Fibroblast of gingiva (primary cell): Measurements from ENCODE around the gene COQ2.
"Not testable (repeated sequence)": the region's sequence is repeated elsewhere in the genome, so short reads cannot be mapped to it uniquely, and the experiment has no call there.

ENCODE experiments used
- DNase-seq: peaks from one replicate; pipeline ENCODE4 v3.0.0-alpha.2; 2011; ENCODE audit warnings: low read depth

COQ2 gene, protein sequence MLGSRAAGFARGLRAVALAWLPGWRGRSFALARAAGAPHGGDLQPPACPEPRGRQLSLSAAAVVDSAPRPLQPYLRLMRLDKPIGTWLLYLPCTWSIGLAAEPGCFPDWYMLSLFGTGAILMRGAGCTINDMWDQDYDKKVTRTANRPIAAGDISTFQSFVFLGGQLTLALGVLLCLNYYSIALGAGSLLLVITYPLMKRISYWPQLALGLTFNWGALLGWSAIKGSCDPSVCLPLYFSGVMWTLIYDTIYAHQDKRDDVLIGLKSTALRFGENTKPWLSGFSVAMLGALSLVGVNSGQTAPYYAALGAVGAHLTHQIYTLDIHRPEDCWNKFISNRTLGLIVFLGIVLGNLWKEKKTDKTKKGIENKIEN

DNA sequence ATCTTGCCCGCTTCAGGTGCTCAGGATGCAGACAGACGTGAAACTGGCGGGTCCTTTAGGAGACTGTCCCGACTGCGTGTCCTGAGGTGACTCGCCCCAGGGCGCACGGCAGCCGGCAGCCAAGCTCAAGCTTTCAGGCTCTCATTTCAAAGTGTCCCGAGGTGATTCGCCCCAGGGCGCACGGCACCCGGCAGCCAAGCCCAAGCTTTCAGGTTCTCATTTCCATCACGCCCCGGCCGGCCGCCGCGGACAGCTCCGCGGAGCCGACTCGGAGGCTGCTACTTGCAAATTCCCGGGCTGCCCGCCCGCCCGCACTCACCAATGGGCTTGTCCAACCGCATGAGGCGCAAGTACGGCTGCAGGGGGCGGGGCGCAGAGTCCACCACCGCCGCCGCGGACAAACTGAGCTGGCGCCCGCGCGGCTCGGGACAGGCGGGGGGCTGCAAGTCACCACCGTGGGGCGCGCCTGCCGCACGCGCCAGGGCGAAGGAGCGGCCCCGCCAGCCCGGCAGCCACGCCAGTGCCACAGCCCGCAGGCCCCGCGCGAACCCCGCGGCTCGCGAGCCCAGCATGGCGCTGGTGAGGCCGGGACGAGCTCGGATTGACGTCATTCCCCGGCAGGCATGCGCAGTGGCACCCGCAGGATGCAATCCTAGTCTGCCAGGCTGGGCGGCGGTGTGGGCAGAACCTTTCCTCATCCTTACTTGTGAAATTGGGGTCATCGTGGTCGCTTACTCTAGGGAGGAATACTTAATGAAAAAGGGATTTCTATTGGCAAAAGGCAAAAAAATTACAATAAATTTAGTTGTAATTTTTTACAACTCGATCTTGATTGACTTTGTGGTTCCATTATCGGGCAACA, at the start of gene COQ2:
COQ2 (minus strand) TSS at position 606 of the 862 bp plus-strand sequence; CDS start at position 572, 34 bp downstream.
- DNase-seq, result peak; percentile 97

DNA sequence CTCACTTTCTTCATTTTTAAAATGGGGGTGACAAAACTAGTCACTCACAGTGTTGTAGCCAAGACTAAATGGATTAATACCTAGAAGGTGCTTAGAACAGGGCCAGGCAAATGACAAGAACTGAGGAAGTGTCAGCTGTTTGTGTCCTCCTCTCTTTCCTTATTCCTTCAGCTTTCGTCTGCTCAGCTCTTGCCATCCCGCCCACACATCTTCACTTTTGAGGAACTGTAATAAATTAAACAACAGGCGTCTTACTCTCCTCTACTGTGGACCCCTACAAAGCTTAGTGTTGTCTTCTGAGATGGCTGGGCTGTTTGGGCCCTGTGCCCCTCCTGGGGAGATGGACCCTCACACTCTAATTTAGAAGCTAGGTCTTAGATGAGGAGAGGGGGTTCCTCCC, 47.4 kb upstream of the COQ2 start:
- DNase-seq, result no peak

DNA sequence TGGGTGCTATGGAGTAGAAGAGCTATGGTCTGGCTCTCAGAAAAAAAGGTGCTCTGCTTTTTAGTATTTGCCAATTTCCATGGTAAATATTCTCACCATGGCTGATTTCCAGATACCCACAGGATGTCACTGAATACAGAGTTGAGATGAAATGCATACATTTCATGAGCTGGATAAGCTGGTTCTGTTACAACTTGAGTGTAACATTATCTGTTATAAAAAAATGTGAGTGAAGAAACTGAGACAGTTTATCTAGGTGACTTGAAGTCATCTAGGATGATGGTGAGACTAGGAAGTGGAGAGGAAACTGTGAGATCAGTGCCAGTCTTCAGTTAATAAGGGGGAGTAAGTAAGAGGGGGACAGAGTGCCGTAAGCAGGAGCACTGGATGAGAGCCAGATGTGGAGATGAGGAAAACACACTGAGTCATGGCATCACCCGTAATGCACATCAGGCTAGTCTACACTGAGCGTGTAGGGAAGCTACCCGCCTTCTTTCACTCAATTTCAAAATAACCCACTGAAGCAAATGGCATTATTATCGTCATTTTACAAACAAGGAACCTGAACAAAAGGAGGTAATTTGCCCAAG, 45.0 kb upstream of the COQ2 start:
- peak; percentile 3 for DNase-seq

DNA sequence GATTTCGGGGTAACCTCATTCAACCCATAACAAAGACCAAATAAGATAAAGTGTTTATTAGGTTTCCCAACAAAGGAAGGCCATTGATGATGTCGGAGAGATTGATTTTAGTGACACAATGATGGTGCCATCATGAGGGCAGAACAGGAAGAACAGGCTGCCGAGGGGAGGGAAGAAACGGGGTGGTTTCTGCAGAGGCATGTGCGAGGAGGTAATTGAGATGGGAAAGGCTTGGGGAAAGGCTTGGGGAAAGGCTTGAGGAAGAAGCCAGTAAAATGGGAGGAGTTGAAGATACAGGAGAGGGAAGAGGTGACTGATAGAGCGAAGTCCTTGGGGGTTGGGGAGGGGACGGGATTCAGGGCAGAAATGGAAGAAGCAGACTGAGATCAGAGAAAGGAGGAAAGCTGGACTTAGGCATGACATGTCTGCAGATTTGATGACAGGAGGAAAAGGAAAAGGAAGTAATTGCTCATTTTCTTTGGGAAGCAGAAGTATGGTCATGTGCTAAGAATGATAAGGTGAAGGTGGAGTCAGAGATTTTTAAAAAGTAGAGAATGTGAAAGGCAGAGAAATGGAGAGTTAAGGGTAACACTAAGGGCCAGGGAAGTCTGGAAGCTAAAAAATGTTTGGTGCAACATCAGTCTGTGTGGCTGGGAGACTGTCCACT, 44.1 kb upstream of the COQ2 start:
- DNase-seq, result no peak

DNA sequence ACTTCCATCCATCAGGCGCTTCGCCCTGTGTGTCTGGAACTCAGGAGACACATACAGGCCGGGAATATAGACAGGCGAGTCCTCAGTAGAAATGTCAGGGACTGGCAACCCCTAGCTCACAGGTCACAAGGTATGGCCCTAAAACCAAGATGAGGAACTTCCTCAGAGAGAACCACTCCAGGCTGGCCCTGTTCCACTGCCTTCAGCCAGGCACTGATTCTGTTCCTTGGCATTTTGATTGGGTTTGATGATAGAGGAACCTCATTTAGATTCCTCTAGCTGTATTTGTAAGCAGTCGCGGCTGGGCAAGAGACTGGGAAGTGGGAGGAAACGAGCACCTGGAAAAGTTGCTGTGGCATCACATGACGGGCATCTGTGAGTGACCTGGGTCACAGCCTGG, 41.9 kb upstream of the COQ2 start:
- no peak for DNase-seq

DNA sequence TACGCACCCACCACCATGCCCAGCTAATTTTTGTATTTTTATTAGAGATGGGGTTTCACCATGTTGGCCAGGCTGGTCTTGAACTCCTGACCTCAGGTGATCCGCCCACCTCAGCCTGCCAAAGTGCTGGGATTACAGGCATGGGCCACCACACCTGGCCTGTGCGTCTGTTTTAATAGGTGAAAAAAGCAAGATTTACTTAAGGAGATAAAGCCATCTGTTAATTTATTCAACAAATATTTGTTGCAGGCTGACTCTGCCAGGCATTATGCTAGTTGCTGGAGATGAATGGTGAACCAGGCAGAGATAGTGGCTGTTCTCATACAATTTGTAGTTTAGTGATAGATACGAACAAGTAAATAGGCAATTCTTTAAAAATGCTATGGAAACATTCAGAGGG, 40.7 kb upstream of the COQ2 start:
- DNase-seq, result not testable (repeated sequence)

DNA sequence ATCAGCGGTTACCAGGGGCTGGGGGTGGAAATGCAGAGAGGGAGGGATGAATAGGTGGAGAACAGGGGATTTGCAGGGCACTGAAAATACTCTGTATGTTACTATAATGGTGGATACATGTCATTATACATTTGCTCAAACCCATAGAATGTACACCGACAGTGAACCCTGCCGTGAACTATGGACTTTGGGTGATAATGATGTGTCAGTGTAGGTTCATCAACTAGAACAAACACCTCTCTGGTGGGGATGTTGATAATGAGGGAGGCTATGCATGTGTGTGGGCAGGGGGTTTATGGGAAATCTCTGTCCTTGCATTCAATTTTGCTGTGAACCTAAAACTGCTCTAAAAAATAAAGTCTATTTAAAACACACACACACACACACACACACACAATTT, 38.5 kb upstream of the COQ2 start:
- no peak for DNase-seq

DNA sequence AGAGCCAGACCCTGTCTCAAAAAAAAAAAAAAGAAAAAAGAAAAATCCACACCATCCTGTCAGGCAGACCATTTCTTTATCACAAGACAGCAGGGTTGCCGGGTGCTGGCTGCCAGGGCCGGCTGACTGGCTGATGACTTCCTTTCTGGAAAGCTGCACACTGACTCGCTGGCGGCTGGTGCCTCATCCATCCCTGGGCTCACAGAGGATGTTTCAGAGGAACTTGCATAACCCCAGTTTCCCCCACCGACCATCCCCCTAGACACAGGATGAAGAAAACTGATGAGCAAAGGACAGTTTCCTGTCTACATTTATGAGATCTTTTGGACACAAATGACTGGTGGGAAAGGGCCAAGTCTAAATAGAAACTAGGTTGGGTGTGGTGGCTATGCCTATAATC, 36.0 kb upstream of the COQ2 start:
- peak; percentile 13 for DNase-seq

DNA sequence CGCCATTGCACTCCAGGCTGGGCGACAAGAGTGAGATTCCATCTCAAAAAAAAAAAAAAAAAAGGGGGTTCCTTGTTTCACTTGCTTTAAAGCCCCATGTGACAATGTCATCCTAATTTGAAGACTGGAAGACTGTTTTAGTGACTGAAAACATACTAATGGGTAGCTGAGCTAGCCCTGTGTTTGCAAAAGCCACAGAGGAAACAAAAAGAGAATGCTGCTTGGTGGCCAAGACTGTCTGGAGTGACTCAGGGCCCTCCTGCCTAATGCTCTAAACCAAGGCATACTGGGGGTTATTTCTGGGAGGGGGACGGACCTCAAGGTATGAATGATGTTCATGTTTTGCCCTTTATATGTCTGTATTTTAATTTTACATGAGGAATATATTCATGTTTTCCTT, 34.1 kb upstream of the COQ2 start:
- DNase-seq, result no peak

DNA sequence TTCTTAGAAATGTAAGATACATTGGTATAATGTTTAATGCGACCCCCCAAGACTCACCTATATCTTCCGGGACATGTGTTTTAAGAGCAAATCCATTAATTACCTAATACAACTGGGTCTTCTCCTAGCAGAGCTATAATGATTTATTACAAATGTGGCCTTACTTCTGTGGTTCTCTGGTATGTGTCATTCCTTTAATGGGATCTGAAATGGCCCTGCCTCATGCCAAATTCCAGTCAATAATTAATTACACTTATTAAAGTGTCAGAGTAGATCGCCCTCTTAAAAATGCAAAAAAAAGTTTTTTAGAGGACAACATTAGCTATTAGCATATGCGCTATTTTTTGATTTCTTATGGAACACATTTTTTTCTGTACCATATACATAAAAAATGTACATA, 33.1 kb upstream of the COQ2 start:
- DNase-seq, result no peak

DNA sequence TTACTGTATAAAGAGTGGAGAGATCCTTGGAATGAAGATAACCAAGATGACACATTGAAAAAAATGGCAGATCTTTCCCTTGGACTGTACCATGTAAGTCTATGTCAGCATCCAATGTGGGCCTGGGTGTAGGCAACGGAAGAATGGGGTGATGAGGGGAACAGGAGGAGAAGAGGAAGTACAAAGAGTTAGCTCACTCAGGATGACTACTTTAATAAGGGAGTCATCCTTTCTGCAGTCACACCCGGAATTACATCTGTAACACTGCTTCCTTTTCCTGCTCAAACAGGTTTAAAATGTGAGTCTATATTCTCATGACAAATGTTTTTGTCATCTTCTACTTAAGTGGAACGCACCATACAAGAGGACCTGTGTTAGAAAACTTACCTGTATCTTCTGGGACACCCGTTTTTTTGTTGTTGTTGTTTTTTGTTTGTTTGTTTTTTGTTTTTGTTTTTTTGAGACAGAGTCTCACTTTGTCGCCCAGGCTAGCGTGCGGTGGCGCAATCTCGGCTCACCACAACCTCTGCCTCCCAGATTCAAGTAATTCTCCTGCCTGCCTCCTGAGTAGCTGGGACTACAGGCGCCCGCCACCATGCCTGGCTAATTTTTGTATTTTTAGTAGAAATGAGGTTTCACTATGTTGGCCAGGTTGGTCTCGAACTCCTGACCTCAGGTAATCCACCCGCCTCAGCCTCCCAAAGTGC, 32.0 kb upstream of the COQ2 start:
- no peak for DNase-seq

DNA sequence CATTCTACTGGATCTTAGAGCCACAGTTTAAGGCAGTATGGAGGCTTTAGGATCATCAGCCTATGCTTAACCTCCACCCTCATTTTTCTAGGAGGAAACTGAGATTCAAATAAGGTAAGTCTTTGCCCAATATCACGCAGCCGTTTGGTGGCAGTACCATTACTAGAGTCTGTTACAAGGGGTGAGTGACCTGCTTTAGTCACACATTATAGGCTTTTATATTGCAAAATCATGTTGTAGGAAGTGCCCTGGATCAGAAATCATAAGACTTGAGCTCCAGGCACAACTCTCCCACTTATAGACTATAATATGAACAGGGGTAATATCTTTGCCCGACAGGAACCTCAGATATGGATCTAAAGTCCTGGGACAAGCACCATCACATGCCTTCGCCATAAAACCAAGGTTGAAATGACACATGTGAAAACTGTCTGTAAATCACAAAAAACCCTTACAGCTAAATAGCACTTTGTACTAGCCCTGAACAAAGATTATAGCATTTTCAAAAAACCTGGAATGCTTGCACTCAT, 30.8 kb upstream of the COQ2 start:
- no peak for DNase-seq

DNA sequence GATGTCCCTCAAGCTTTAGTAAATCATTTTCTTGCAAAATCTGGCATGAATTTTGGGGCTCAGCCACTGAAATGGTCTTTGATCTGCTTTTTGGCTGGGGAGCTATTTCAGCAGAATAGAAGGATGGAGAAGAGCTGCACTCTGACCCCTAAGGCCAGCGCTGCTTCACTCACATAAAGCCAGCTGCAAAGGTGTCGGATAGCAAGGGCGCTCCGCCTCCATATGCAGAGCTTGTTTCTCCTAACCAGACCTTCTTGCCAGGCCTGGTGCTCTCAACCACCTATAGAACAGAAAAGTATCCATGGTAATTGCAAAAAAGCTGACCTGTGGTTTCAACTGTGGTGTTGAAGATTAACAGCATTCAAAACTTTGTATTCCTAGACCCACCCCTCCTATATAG, 24.1 kb upstream of the COQ2 start:
- no peak for DNase-seq

DNA sequence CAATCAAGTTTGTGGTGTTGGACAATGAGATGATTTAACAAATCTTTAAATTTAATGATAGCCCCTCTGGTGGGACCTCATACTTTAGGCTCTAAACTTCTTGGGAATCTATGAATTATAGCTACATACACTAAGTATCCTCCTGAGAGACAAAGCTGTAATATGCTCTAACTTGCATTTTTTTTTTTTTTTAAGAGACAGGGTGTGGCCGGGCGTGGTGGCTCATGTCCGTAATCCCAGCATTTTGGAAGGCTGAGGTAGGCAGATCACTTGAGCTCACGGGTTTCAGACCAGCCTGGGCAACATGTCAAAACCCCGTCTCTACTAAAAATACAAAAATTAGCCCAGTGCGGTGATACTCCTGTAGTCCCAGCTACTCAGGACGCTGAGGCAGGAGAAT, 23.3 kb upstream of the COQ2 start:
- DNase-seq, result no peak

DNA sequence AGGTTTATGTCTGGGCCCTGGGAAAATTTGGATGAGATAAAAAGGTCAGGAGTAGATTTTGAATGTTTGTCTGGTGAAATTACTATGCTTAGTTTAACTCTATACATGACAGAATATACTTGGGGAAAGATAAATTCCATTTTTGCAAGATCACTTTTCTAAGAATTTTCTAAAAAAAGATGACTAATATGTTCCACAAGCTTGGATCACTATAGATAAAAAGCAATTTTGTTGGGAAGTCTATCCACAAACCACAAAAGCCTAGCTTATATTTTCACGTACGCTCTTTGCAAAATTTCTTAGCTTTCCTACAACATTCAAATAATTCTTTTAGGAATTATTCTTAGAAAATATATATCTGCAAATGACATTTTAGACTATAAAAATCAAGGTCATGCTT, 20.6 kb upstream of the COQ2 start:
- DNase-seq, result no peak

DNA sequence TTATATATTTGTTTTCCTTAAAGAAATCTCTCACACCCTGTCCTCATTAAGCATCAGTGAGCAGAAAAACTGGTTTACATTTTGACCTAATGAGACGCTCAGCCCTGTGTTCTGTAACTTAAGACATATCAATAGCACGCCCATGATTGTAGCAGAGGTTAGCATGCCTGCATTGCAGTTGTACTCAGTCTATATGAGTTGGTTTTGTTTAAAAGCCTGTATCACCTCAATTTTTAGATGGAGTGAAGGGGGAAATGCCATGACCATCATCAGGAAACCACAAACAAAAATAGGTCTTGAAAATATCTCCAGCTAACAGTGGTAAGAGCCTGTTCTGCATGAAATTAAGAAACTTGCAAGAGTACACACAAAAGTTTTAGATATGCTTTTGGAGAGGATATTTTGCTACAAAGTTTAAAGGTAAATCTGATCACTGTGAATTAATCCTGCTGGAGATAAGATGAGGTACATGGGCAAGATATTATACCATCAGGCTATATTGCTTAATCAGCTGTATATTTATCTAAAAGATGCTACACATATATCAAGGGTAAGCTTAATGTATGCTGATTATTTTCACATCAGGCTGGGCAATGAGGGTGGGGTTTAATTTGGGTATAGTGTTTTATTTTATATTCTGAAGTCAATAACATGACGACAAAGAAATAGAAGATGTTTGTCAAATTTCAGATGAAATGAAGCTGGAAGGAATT, 13.1 kb upstream of the COQ2 start:
- no peak for DNase-seq

DNA sequence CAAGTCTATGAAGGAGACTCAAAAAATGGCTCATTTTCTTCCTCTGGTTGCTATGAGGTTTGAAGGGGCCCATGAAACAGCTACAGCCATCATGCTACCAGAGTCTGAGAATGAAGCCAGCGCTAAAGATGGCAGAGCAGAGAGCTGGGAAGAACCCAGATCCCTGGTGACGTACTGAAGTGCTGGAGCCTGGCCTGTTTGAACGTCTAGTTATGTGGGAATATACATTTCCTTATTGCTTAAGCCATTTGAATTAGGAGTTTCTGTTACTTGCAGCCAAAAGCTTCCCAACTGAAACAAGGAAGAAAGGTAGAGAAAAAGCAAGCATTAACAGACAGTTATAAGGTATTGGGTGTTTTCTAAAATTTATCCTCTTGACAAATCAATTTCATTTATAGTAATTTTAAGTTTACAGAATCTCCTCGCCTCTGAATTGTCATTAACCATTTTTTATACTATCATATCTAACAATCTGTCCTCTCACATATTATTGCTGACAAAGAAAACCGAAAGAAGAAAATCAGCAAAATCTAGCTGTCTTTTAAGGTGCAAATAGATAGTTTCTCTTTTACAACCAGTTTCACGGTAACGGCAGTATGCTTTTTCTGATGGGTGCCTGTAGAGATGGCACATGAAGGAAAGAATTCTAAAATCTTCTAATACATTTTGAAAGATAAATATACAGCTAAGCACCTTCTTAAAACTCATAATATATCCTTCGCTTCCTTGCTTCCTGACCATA, 8.9 kb upstream of the COQ2 start:
- no peak for DNase-seq

DNA sequence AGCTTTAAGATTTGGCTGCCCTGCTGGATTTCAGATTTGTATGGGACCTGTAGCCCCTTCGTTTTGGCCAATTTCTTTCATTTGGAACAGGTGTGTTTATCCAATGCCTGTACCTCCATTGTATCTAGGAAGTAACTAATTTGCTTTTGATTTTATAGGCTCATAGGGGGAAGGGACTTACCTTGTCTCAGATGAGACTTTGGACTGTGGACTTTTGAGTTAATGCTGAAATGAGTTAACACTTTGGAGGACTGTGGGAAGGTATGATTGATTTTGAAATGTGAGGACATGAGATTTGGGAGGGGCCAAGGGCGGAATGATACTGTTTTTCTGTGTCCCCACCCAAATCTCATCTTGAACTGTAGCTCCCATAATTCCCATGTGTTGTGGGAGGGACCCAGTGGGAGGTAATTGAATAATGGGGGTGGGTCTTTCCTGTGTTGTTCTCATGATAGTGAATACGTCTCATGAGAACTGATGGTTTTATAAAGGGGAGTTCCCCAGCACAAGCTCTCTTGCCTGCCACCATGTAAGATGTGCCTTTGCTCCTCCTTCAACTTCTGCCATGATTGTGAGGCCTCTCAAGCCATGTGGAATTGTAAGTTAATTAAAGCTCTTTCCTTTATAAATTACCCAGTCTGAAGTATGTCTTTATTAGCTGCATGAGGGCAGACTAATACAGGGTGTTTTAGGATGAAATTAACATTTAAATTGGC, 5.6 kb upstream of the COQ2 start:
- DNase-seq, result not testable (repeated sequence)

DNA sequence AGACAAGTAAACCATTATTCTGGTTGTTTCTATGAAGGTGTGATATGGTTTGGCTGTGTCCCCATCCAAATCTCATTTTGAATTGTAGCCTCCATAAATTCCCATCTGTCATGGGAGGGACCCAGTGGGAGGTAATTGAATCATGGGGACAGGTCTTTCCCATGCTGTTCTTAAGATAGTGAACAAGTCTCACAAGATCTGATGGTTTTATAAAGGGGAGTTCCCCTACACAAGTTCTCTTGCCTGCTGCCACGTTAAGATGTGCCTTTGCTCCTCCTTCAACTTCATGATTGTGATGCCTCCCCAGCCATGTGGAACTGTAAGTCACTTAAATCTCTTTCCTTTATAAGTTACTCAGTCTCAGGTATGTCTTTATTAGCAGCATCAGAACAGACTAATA, 3.8 kb upstream of the COQ2 start:
- DNase-seq, result not testable (repeated sequence)

DNA sequence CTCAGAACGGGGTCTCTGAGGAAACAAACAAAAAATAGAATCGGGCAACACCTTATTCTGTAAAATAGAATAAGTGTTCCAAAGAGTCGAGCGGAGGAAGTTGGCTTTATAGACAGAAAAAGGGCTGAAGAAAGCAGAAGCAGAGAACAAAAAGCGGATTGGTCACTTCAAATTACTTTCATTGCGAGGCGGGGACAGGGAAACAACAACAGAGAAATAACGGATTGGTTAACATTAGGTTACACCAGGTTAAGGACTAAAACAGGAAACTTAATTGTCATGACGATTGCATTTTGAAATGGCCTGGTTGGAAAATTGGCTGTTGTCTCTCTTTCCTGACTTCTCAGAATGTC, 433 bp upstream of the COQ2 start:
- DNase-seq, result peak; percentile 75
